ENCODE results near the gene TMEM203.
A peak's percentile ranks its signal among the peaks of the same experiment; 100 is the strongest.
"Not testable (repeated sequence)": the region's sequence is repeated elsewhere in the genome, so short reads cannot be mapped to it uniquely, and the experiment has no call there.

Gene TMEM203

DNA sequence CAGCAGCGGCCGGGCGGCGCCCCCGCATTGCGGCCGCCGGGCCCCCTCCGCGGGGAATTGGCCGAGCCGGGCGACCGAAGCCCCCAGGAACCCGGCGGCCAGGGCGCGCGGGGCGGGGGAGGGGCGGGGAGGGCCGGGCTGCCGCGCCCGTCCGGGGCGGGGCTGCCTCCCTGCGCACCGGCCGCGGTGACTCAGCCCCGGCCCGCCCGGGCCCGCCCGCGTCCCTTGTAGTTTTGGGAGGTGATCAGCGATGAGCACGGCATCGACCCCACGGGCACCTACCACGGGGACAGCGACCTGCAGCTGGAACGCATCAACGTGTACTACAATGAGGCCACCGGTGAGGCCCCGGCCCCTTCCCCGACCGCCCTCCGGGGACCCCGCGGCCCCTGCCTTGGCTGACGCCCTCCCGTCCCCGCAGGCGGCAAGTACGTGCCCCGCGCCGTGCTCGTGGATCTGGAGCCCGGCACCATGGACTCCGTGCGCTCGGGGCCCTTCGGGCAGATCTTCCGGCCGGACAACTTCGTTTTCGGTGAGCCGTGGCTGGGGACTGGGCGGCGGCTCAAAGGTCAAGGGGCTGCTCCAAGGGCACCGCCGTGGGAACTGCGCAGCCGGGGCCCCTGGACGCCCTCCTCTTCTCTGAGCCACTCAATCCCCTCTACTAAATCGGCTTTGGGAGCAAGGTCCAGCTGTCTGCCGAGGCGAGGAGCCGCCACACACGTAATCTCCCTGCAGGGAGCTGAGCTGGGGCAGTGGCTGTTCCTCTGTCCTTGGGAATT, 36.2 kb upstream of the TMEM203 start:
- no peak for DNase-seq (ENCODE audit: low read depth)

DNA sequence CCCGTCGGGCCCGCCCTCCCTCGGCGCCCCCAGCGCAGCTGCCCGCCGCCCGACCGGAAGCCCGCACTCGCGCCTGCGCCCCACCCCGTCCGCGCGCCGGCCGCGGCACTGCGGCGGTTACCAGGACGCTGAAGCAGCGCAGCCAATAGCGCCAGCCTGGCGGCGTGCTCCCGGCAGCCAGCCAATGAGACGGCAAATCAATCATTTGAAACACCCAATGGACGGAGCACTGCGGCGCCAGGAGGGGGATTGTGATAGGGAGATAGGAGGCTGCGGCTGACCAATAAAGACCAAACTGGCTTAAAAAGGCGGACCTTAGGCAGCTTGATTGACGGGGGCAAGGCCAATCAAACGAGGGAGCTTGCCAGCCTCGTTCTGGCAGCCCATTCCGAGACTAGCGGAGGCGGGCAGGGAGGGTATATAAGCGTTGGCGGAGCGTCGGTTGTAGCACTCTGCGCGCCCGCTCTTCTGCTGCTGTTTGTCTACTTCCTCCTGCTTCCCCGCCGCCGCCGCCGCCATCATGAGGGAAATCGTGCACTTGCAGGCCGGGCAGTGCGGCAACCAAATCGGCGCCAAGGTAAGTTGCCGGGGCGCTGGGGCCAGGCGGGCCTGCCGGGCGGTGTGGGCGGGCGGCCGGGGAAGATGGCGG, 35.5 kb upstream of the TMEM203 start, which contains the start of gene TUBB4B:
Gene TUBB4B (plus strand): TSS at position 447 of the 649 bp plus-strand sequence. CDS start 74 bp downstream, at position 521.
- DNase-seq (ENCODE audit: low read depth): peak; percentile 100

DNA sequence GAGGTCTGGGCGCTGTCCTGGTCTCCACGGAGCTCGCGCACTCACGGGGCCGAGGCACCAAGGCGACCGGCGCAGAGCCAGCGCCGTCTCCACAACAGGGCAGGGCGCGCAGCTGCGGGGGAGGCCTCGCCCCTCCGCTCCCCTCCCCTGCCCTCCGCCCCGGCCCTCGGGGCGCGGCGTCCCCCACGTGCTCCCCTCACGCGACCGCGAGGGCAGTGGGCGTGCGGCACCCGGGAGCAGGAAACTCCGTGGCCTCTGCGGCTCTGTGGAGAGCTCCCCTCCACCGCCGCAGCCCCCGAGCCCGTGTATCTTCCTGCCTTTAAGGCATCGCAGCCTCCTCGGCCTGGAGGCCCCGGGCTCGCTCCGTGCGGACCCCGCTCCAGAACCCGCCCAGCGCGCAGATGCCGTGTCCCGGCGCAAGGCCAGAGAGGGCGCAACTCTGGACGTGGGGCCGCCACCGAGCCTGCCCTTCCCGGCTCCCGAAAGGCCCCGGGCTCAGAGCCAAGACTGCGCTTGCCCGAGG, 34.9 kb upstream of the TMEM203 start:
- peak; percentile 70 for DNase-seq (ENCODE audit: low read depth)

DNA sequence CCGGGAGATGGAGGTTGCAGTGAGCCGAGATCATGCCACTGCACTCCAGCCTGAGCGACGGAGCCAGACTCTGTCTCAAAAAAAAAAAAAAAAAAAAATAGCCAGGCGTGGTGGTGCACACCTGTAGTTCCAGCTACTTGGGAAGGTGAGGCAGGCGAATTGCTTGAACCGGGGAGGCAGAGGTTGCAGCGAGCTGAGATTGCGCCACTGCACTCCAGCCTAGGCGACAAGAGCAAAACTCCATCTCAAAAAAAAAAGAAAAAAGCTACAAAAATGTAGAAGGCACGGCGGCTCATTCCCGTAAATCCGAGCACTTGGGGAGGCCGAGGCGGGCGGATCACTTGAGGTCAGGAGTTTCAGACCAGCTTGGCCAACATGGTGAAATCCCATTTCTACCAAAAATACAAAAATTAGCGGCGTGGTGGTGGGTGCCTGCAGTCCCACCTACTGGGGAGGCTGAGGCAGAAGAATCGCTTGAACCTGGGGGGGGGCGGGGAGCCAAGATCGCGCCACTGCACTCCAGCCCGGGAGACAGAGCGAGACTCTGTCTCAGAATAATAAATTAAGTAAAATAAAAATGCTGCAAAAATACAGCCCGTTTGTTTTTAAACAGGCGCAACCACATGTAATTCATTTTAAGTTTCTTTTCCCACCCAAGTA, 34.2 kb upstream of the TMEM203 start:
- not testable (repeated sequence) for DNase-seq (ENCODE audit: low read depth)

DNA sequence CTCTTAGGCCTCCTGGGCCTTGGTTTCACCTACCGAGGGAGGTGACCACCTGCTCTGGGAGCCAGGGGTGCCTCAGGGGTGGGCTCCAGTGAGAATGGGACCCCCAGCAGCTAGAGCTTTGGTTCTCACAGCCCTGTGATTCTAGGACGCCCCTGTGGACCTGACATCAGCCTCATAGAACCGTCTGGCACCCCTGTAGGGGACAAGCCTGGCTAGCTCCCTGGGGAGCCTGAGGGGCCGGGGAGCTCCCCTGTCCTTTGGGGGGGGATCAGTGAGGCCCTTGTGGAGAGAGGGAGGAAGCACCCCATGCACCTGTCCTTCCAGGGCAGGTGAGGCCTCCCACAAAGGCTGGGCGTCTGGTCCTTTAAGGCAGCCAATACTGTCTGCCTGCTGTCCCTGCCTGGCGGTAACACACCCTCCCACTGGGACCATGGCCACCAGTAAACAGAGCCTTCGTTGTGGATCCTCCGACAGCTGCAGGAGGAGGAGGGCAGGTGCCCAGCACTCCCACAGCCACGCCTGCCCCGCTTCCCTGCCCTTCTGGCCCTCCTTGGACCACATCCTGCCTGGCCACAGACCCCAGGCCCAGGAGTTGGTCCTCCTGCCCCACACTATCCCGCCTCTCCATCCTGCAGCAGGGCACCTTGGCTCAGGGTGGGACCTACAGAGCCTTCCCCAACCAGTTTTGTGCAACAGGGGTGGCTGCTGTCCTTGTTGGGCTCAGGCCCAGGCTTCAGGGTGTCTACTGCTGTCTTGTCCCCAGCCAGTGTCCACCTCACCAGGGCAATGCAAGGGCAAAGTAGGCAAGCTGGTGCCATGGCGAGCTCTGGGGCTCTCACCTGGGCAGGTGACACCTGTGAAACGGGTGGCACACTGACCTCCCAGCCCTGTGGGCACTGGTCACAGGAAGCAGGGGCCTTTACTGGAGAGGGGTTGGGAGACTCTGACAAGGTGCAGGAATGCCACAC, 32.6 kb upstream of the TMEM203 start:
- no peak for DNase-seq (ENCODE audit: low read depth)

DNA sequence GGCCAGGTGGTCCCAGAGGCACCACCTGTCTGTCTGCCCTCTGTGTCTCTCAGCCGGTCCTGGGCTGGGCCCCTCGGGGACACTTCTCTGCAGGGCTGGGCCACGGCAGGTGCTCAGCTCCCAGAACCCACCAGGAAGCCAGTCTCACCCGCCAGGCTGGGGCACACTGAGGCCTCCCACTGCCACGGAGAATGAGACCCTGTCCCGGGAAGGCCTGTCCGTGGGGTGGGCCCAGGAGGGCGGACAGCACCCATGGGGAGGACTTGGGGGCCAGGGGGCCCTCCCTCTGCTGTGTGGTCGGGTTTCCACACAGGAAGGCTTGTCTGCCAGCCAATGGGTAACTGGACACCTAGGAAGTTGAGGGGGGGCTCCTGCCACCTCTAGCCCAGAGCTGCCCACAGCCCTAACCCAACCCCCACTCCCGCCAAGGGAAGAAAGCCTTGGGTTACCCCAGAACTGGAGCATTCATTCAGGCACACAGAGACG, 31.5 kb upstream of the TMEM203 start:
- no peak for DNase-seq (ENCODE audit: low read depth)

DNA sequence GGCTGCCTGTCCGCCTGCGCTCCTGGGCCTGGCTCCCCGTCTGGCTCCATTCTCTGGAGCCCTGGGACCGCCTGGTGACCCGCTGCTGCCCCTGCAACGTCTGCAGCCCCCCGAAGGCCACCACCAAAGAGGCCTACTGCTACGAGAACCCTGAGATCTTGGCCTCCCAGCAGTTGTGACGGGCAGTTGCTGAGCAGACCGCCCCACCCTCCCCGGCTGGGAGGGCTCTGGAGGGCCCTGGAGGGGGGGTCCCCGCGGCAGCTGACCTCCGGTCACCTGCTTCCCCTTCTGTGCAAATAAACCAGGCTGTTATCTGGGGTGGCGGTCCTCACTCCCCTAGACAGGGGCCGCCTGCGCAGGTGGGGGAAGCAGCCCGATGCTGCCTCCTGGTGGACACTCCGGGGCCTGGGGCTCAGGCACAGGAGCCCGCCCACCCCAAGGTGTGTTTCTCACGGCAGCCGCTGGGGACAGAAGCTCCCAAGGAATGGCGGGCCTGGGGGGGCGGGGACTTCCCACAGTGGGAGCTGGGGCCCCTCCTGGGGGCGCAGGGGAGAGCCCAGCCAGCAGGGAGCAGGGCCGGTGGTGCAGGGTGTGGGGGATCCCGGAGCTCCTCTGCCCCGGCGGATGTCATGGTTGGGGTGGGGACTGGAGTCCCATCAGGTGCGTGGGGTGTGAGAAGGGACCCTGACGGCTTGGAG, 30.9 kb upstream of the TMEM203 start:
- DNase-seq (ENCODE audit: low read depth): peak; percentile 93

DNA sequence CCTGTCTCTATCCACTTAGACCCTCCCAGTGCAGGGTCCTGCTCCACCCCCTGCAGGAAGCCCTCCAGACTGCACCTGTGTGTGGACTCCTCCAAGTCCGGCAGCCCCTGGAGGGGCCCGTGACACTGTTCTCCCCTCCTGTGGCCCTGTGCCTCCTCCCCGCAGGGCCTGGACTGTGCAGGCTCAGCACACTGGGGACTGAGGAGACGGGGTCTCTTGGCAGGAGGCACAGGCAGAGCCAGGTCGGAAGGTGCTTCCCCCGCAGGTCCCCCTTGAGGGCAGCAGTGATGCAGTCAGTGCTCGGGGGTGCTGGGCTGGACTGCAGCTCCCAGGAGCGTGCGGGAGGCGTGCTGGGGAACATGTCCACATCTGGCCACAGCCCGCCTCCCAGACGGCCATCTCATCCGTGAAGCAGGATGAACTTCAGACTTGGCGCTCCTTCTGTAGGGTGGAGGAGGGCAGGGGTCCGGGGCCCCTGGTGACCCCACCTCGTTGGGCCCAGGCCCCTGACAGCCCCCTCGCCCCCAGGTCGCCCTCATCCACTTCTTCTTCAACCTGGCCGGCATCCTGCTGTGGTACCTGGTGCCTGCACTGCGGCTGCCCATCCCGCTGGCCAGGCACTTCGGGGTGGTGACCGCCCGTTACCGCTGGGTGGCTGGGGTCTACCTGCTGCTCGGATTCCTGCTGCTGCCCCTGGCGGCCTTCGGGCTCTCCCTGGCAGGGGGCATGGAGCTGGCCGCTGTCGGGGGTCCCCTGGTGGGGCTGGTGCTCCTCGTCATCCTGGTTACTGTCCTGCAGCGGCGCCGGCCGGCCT, 30.2 kb upstream of the TMEM203 start:
- no peak for DNase-seq (ENCODE audit: low read depth)

DNA sequence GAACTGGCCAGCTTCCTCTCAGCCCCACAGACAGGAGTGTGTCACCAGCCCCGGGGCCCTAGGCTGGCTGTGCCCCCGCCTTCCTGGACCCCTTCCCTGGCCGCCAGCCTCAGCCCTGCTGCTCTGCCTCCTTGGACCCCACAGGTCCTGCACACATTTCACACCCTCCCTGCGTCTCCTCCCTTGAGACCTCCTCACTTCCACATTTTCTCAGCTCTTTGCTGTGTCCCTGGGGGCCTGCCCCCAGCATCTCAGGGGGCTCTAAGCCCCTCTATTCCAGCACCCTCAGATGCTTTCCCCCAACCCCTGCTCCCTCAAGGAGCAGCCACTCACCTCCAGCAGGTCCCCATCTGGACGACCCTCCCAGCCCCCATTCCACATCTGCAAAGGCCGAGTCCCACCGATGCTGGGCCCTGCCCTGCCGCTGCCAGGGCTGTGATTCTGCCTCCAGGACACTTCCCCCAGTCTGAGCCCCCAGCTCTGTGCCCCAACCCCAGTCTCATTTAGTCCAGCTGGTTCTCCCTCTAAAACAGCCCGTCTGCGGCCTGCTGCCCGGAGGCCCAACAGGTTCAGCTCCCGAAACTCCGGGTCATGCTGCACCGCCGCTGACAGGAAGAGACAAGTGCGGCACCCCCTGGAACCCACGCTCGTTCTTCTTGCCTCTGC, 29.4 kb upstream of the TMEM203 start:
- no peak for DNase-seq (ENCODE audit: low read depth)

DNA sequence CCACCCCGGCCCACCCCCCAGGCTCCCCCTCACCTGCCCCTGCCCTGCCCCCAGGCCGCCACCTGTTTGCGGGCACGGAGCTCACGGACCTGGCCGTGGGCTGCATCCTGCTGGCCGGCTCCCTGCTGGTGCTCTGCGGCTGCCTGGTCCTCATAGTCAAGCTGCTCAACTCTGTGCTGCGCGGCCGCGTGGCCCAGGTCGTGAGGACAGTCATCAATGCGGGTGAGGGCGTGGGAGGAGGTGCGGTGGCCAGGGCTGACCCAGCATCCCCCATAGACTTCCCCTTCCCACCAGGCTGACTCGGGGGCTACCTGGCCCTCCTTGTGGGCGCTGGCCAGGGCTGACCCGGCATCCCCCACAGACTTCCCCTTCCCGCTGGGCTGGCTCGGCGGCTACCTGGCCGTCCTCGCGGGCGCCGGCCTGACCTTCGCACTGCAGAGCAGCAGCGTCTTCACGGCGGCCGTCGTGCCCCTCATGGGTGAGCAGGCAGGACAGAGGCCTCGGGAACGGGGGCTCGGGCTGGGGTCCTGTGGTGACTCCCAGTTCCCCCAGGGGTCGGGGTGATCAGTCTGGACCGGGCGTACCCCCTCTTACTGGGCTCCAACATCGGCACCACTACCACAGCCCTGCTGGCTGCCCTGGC, 28.7 kb upstream of the TMEM203 start:
- DNase-seq (ENCODE audit: low read depth): no peak

DNA sequence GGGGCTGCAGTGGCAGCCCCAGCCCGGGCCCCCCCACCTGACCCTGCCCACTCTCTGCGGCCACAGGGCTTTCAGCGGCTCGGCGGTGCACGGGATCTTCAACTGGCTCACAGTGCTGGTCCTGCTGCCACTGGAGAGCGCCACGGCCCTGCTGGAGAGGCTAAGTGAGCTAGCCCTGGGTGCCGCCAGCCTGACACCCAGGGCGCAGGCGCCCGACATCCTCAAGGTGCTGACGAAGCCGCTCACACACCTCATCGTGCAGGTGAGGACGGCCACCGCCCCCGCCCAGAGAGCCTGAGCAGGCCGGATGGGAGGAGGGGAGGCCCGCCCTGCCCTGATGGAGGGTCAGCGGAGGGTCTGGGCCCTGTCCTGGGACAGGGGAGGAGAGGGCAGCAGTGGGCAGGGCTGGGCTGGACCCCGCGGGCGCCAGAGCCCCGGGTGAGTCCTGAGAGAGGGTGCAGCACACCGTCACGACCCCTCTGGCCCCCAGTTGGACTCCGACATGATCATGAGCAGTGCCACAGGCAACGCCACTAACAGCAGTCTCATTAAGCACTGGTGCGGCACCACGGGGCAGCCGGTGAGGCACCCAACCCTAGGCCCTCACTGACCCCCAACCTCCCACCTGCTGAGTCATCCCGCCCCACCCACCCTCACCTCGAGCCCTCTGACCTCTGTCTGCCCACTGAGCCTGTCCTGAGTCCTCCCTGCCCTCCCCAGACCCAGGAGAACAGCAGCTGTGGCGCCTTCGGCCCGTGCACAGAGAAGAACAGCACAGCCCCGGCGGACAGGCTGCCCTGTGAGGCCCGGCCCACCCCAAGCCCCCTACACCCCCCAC, 27.9 kb upstream of the TMEM203 start:
- no peak for DNase-seq (ENCODE audit: low read depth)

DNA sequence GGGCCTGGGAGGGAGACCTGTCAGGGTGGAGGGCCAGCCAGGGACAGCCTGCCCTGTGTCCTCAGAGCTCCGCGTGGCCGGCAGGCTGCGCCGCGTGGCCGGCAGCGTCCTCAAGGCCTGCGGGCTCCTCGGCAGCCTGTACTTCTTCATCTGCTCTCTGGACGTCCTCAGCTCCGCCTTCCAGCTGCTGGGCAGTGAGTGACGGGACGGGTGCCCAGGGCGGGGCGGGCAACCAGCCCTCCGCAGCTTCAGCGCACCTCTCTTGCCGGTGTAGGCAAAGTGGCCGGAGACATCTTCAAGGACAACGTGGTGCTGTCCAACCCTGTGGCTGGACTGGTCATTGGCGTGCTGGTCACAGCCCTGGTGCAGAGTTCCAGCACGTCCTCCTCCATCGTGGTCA, 27.1 kb upstream of the TMEM203 start:
- DNase-seq (ENCODE audit: low read depth): no peak

DNA sequence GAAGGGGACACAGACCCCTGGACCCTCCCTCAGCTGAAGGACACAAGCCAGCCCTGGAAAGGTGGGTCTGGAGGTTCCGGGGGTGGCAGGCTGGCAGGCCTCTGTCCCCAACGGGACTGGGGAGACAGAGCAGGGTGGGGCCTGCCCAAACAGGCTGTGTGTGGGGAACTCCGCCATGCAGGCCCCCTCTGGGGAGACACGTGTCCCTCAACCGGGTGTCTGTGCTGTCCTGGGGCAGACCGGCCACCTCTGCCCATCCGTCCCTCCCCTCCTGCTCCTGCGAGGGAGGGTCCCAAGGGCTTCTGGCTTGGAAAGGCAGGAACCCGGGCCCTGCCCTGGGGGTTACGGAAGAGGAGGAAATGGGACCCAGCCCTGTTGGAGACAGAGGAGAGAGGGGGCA, 26.7 kb upstream of the TMEM203 start:
- no peak for DNase-seq (ENCODE audit: low read depth)

DNA sequence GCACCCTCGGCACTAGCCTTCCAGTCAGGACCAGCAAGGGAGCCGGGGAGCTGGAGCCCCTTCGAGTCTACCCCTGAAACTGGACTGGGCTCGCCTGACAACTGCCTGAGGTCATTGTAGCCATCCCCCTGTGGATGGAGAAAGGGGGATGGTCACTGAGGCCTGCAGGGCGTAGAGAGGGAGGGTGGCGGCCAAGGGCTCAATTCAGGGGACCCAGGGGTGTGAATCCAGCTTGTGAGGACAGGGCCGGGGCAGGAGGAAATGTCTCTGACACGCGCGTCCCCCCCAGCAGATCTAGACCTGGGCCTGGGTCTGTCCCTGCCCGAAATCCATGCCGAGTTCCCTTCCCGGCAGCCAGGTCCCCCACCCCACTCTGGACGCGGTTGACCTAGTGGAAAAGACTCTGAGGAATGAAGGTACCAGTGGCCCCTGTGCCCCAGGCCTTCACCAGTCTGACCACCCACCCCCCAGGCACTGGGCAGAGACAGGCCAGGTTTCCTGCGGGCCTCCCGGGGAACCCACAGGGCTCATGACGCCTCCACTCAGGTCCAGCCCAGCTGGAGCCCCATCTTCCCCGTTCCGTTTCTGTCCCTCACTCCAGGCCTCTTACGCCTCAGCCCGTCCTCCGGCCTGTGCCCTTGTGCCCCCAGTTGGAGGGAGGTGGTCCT, 26.1 kb upstream of the TMEM203 start:
- DNase-seq (ENCODE audit: low read depth): no peak

DNA sequence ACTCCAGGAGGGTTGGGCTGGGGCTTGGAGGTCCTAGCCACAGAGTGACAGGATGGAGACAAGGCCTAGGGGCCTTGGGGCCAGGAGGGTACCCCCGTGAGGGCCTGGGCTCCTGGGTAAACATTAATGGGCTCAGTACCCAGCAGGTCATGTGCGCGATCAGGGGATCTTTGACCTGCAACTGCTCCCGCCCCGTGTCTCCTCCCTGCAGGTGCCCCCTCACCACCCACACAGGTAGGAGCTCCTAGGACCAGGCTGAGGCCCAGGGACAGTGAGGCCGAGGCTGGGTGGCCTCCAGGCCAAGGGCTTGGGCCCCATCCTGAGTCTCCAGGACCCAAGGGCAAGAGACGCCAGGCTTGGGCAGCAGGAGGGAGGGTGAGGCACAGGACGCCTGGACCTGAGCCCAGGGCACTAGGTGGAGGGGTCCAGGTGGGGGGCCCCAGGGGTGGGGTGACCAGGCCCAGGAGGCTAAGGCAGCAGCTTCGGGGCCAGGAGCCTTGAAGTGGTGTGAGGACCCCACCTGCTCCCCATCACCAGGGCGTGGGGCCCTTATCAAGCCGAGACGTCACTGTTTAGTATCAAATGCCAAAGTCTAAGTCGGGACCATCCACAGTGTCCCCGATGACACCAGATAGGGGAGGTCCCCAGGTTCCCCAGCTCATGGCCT, 25.4 kb upstream of the TMEM203 start, which contains the start of gene SLC34A3:
Gene SLC34A3 (plus strand): TSS at position 197 of the 667 bp plus-strand sequence. CDS start 802 bp downstream, outside the sequence.
- no peak for DNase-seq (ENCODE audit: low read depth)

DNA sequence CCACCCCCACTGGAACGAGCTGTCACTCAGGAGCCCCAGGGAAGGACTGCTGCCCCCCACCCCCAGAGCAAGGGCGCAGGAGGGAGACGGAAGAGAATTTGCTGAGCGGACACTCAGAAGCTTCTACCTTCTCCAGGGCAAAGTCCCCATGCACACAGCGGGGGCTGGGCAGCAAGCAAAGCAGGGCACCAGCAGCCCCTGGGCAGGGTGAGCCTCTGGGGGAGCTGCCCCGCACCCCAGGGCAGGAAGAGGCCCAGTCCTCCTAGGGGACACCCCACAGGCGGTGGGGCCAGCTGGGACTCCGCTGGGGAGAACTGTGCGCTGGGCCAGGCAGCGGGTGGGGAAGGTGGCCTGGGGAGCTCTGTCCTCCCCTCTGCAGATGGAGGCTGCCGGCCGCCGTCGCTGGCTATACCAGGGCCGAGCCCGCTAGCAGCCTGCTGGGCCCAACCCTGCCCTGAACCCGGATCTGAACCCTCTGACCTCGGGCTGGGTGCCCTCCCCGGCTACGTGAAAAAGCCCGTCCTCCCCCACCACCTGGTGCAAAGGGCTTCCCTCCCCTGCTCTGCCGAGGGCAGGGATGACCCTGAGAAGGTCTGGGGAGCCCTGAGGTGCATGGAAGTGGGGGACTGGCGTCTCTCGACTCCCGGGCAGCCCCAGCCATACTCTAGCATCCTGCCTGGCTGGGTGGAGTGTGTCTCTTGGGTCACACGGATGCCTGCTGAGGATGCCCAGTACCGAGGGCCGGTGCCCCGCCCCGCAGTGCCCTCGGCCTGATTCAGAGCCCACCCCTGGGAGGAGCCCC, 24.7 kb upstream of the TMEM203 start:
- DNase-seq (ENCODE audit: low read depth): no peak

All from CMK (cell line).